HCT116 (cell line): Measurements from ENCODE around the gene METTL25B. TPM values are rescaled to one million over a fixed set of nuclear protein-coding genes. Genes with fewer than 3 reads are reported as not detected.
A peak's percentile ranks its signal among the peaks of the same experiment; 100 is the strongest.

Source experiments
- ATAC-seq: fragments of 200-7000 bp; cut with Tn5 transposase; 2 replicates; pipeline ENCODE4 v1.9.1; 2020; ENCODE audit warnings: mild to moderate bottlenecking, moderate library complexity
- BruUV-seq: library from RNA; stranded (reverse); fragments of 400-500 nt; replicated peaks from 2 replicates; lab custom pipeline; 2021; lab: Mats Ljungman, UMichigan
- CTCF ChIA-PET: fragments of 300-600 bp; sonication (Branson Sonifier 250); formaldehyde crosslinking; loops from one replicate; lab custom pipeline; 2021; ENCODE audit warnings: antibody characterized with exemption; lab: Charles Lee
- POLR2A ChIA-PET: fragments of 300-600, 350-600 bp; sonication (Branson Sonifier 250); formaldehyde crosslinking; loops from one replicate; lab custom pipeline; 2021; ENCODE audit warnings: antibody characterized with exemption; lab: Charles Lee
- RAD21 ChIA-PET, 2 experiments: fragments of 300-600 bp; sonication (Branson Sonifier 250); formaldehyde crosslinking; loops; one replicate each; lab custom pipeline; 2023; ENCODE audit warnings: low total read pairs in 2 of 2; ENCODE audit not compliant: uncharacterized antibody in 2 of 2, unreplicated experiment in 2 of 2, low non-redundant PET in 1 of 2; lab: Charles Lee
- DNase-seq: peaks from one replicate; pipeline ENCODE4 v3.0.0-alpha.2; 2010; ENCODE audit warnings: low read depth, low spot score
- H2AFZ ChIP-seq: fragments of 200-600 bp; shearing (Covaris generic), sonication (generic); 2 replicates; pipeline ENCODE4 v1.6.1; 2017; ENCODE audit warnings: low read depth, mixed run types, mixed read lengths, antibody characterized with exemption, low read length; ENCODE audit not compliant: poor library complexity, severe bottlenecking
- H3K27ac ChIP-seq: 2 replicates; pipeline ENCODE4 v1.5.1; 2012; ENCODE audit warnings: low read depth, low read length
- H3K27me3 ChIP-seq: fragments of 200-600 bp; sonication (generic); 2 replicates; pipeline ENCODE4 v1.6.1; 2016; ENCODE audit warnings: mixed run types, low read length, mixed read lengths; ENCODE audit not compliant: insufficient read depth
- H3K36me3 ChIP-seq, 2 experiments: fragments of 200-500 bp in 1 of 2; fragments of 200-600 bp in 1 of 2; sonication (Bioruptor generic) in 1 of 2; sonication (generic) in 1 of 2; 2 replicates each; pipeline versions ENCODE4 v1.5.1 to v1.6.1; 2014 to 2016; ENCODE audit warnings: low read length in 2 of 2, inconsistent platforms in 1 of 2, mixed read lengths in 1 of 2, mixed run types in 1 of 2; ENCODE audit not compliant: insufficient read depth in 2 of 2, control insufficient read depth in 1 of 2
- H3K4me1 ChIP-seq, 2 experiments: fragments of 200-600 bp in 1 of 2; sonication (generic) in 1 of 2; 2 replicates each; pipeline versions ENCODE4 v1.5.1 to v1.6.1; 2012 to 2017; ENCODE audit warnings: low read length in 2 of 2, inconsistent platforms in 1 of 2, mild to moderate bottlenecking in 1 of 2, mixed read lengths in 1 of 2, mixed run types in 1 of 2, moderate library complexity in 1 of 2; ENCODE audit not compliant: insufficient read depth in 2 of 2, control insufficient read depth in 1 of 2
- H3K4me2 ChIP-seq: fragments of 200-600 bp; sonication (generic); 2 replicates; pipeline ENCODE4 v1.6.1; 2017; ENCODE audit warnings: mixed run types, low read length, mixed read lengths
- H3K4me3 ChIP-seq, 2 experiments: fragments of 200-600 bp in 1 of 2; sonication (generic) in 1 of 2; replicated peaks in 1 of 2; 2 replicates each; pipeline ENCODE4 v1.5.1; 2011 to 2016; ENCODE audit warnings: low read length in 2 of 2, control low read depth in 1 of 2, low read depth in 1 of 2, mild to moderate bottlenecking in 1 of 2, mixed read lengths in 1 of 2, mixed run types in 1 of 2
- H3K79me2 ChIP-seq: fragments of 200-600 bp; sonication (generic); 2 replicates; pipeline ENCODE4 v1.6.1; 2017; ENCODE audit warnings: mild to moderate bottlenecking, mixed run types, low read length, moderate library complexity, mixed read lengths; ENCODE audit not compliant: insufficient read depth
- H3K9ac ChIP-seq: fragments of 200-600 bp; sonication (generic); 2 replicates; pipeline ENCODE4 v1.6.1; 2016; ENCODE audit warnings: low read length, mixed read lengths
- H3K9me2 ChIP-seq: fragments of 200-600 bp; sonication (generic), shearing (Covaris generic); 2 replicates; pipeline ENCODE4 v1.6.1; 2017; ENCODE audit warnings: mixed run types, mild to moderate bottlenecking, moderate library complexity; ENCODE audit not compliant: insufficient read depth
- H3K9me3 ChIP-seq, 2 experiments: fragments of 200-500 bp in 1 of 2; fragments of 200-600 bp in 1 of 2; sonication (Bioruptor generic) in 1 of 2; sonication (generic) in 1 of 2; 2 replicates each; pipeline ENCODE4 v1.6.1; 2014 to 2017; ENCODE audit warnings: low read length in 2 of 2, mixed read lengths in 2 of 2, inconsistent platforms in 1 of 2, low read depth in 1 of 2, mild to moderate bottlenecking in 1 of 2, mixed run types in 1 of 2, moderate library complexity in 1 of 2; ENCODE audit not compliant: control insufficient read depth in 1 of 2, insufficient read depth in 1 of 2
- H4K20me1 ChIP-seq: fragments of 200-600 bp; sonication (generic), shearing (Covaris generic); 2 replicates; pipeline ENCODE4 v1.6.1; 2017; ENCODE audit warnings: mixed run types, mild to moderate bottlenecking, moderate library complexity; ENCODE audit not compliant: insufficient read depth
- CEBPB ChIP-seq: IDR thresholded peaks from 2 replicates; pipeline ENCODE4 v1.6.1; 2012; ENCODE audit warnings: low read depth
- EGR1 ChIP-seq: IDR thresholded peaks from 2 replicates; pipeline ENCODE4 v1.6.1; 2012; ENCODE audit warnings: low read depth
- EZH2 ChIP-seq: fragments of 200-600 bp; sonication (generic); IDR thresholded peaks from 2 replicates; pipeline ENCODE4 v1.6.1; 2017; ENCODE audit warnings: antibody characterized with exemption, mixed run types
- FOSL1 ChIP-seq: IDR thresholded peaks from 2 replicates; pipeline ENCODE4 v1.6.1; 2012; ENCODE audit warnings: low read depth
- JUND ChIP-seq: IDR thresholded peaks from 2 replicates; pipeline ENCODE4 v1.6.1; 2012
- POLR2AphosphoS5 ChIP-seq: IDR thresholded peaks from 2 replicates; pipeline ENCODE4 v1.6.1; 2011; ENCODE audit warnings: mild to moderate bottlenecking, low read depth, low read length, moderate library complexity
- SRF ChIP-seq: IDR thresholded peaks from 2 replicates; pipeline ENCODE4 v1.6.1; 2012; ENCODE audit warnings: low read depth
- TCF7L2 ChIP-seq: IDR thresholded peaks from 2 replicates; pipeline ENCODE4 v1.7.0; 2011; ENCODE audit warnings: borderline replicate concordance, inconsistent platforms; ENCODE audit not compliant: insufficient read depth, insufficient read length; ENCODE audit errors: extremely low read depth
- YY1 ChIP-seq: IDR thresholded peaks from 2 replicates; pipeline ENCODE4 v1.6.1; 2011; ENCODE audit warnings: low read length, low read depth, moderate library complexity, mild to moderate bottlenecking; ENCODE audit not compliant: insufficient replicate concordance; ENCODE audit errors: extremely low read depth
- ZBTB33 ChIP-seq: IDR thresholded peaks from 2 replicates; pipeline ENCODE4 v1.6.1; 2011; ENCODE audit warnings: mild to moderate bottlenecking, low read length, moderate library complexity; ENCODE audit not compliant: insufficient replicate concordance; ENCODE audit errors: extremely low read depth
- ZFX ChIP-seq: fragments of 450-650 bp; IDR thresholded peaks from 2 replicates; pipeline ENCODE4 v1.6.1; 2017
- intact Hi-C: fragments of 100-400 bp; cut with micrococcal nuclease; formaldehyde crosslinking; loops from 2 replicates; pipeline ENCODE4 v1.10.0; 2022
- total RNA-seq: library from RNA; stranded (reverse); gene quantifications from one replicate; pipeline ENCODE4 v1.2.1, GENCODE V29; 2021; ENCODE audit not compliant: unreplicated experiment
- TF ChIP-seq, protein P1 (sequence below): IDR thresholded peaks from 2 replicates; pipeline ENCODE4 v1.6.1; 2012
- TF ChIP-seq, protein P2 (sequence below): IDR thresholded peaks from 2 replicates; pipeline ENCODE4 v1.6.1; 2012

Gene METTL25B
- total RNA-seq, 1 experiment from 2014 or later, result 36.5 TPM

GRCh38 chr1:156766298-156767100 lies 38.2 kb downstream of the METTL25B start:
- DNase-seq, result no peak
- H3K9me3 ChIP-seq, result no peaks in the 10 kb centered on the region
- H2AFZ ChIP-seq, result peak overlapping the region; percentile 36
- peaks cover 13 to 19% of the 10 kb centered on the region in 2 experiments for H3K4me1 ChIP-seq
- peak overlapping the region; percentile 74 to 95 for H3K4me3 ChIP-seq
- no peaks in the 10 kb centered on the region for H4K20me1 ChIP-seq
- POLR2A ChIA-PET, result interaction anchor here (0.6 to 1.9 kb wide), 12 partner anchors 10 to 266 kb away, joined by 3 to 14 read pairs (median 4); partner anchors contain the start of genes HDGF, ISG20L2, MEF2D and METTL25B
- H3K27ac ChIP-seq, result peak overlapping the region; percentile 85
- CTCF ChIA-PET, result interaction anchor here (1.1 to 6.4 kb wide), 6 partner anchors 19 to 164 kb away, joined by 5 to 51 read pairs (median 6); partner anchors contain the start of genes ISG20L2, METTL25B, MRPL24 and NTRK1
- H3K4me2 ChIP-seq, result peak overlapping the region; percentile 95
- no peaks in the 10 kb centered on the region for H3K9me2 ChIP-seq
- peak; percentile 42 for ATAC-seq
- peak overlapping the region; percentile 98 for H3K9ac ChIP-seq
- no peaks in the 10 kb centered on the region for H3K27me3 ChIP-seq
- RAD21 ChIA-PET, result interaction anchor here (1.3 to 1.4 kb wide), 4 partner anchors 14 to 38 kb away, joined by 4 to 5 read pairs (median 4); partner anchors contain the start of genes MRPL24 (in 2 of the 2), ISG20L2 (in 1 of the 2) and METTL25B (in 1 of the 2)
- intact Hi-C loops, result loop anchor here (1.0 to 5.0 kb wide), 5 partner anchors 14 to 79 kb away; partner anchors contain the start of genes ISG20L2, METTL25B and MRPL24
- BruUV-seq, result TSS peak; percentile 87
- peaks cover 50% of the 10 kb centered on the region for H3K79me2 ChIP-seq
- TF ChIP-seq, protein P1, sequence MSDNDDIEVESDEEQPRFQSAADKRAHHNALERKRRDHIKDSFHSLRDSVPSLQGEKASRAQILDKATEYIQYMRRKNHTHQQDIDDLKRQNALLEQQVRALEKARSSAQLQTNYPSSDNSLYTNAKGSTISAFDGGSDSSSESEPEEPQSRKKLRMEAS, result no peak
- TF ChIP-seq POLR2AphosphoS5, result peak; percentile 72
- peaks cover 0 to 16% of the 10 kb centered on the region in 2 experiments; a peak in 1 of 4 replicates for H3K36me3 ChIP-seq

- peak within 1 kb of the TSS; percentile 36 for H2AFZ ChIP-seq
- no peaks in the 10 kb centered on the region for H3K27me3 ChIP-seq
- no peaks in the 10 kb centered on the region for H3K9me3 ChIP-seq
- ChIA-PET POLR2A (interaction anchor here (0.6 to 1.9 kb wide), 12 partner anchors 10 to 267 kb away, joined by 3 to 14 read pairs (median 4); partner anchors contain the start of genes HDGF, ISG20L2, MEF2D and METTL25B), RAD21 (interaction anchor here (1.3 to 1.4 kb wide), 4 partner anchors 15 to 39 kb away, joined by 4 to 5 read pairs (median 4); partner anchors contain the start of genes MRPL24 (in 2 of the 2), ISG20L2 (in 1 of the 2) and METTL25B (in 1 of the 2)), CTCF (interaction anchor here (1.1 to 6.4 kb wide), 6 partner anchors 20 to 165 kb away, joined by 5 to 51 read pairs (median 6); partner anchors contain the start of genes ISG20L2, METTL25B, MRPL24 and NTRK1)
- H4K20me1 ChIP-seq, result no peaks in the 10 kb centered on the region
- H3K4me2 ChIP-seq, result peak within 1 kb of the TSS; percentile 95
- BruUV-seq, result TSS peak; percentile 59
- ATAC-seq, result peak; percentile 92
- peaks cover 58% of the 10 kb centered on the region for H3K79me2 ChIP-seq
- H3K9ac ChIP-seq, result peak within 1 kb of the TSS; percentile 98
- peak; percentile 99 for DNase-seq
- H3K4me1 ChIP-seq, result peaks cover 13 to 19% of the 10 kb centered on the region in 2 experiments
- peak within 1 kb of the TSS; percentile 85 for H3K27ac ChIP-seq
- peaks cover 3 to 16% of the 10 kb centered on the region in 2 experiments; a peak in 2 of 4 replicates for H3K36me3 ChIP-seq
- no peaks in the 10 kb centered on the region for H3K9me2 ChIP-seq
- intact Hi-C loops, result loop anchor here (1.0 to 5.0 kb wide), 5 partner anchors 15 to 80 kb away; partner anchors contain the start of genes ISG20L2, METTL25B and MRPL24
- H3K4me3 ChIP-seq, result peak within 1 kb of the TSS; percentile 74 to 95
- peak; percentile 59 for TF ChIP-seq EGR1
- TF ChIP-seq FOSL1, result no peak
- TF ChIP-seq ZBTB33, result peak; percentile 12
- TF ChIP-seq ZFX, result peak; percentile 100
- TF ChIP-seq TCF7L2, result peak; percentile 38
- TF ChIP-seq SRF, result no peak
- peak; percentile 95 for TF ChIP-seq YY1
- no peak for TF ChIP-seq EZH2
- no peak for TF ChIP-seq JUND
- no peak for TF ChIP-seq CEBPB
- TF ChIP-seq, protein P2, sequence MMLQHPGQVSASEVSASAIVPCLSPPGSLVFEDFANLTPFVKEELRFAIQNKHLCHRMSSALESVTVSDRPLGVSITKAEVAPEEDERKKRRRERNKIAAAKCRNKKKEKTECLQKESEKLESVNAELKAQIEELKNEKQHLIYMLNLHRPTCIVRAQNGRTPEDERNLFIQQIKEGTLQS, result no peak
These were observed 39.0 kb downstream of the METTL25B start, which contains the start of gene PRCC for GRCh38 chr1:156767101-156767878. Gene PRCC, plus strand, starts transcription at chr1:156767535. Its CDS starts 237 bp downstream, at chr1:156767772.
